OCI-LY3 (cell line): ENCODE results near the gene MED26.

Source experiments
- H2AFZ ChIP-seq: fragments of 200-600, 300-600 bp; shearing (Covaris generic); 2 replicates; pipeline ENCODE4 v1.6.0; 2014; ENCODE audit warnings: antibody characterized with exemption, low read depth, low read length
- H3K27ac ChIP-seq: fragments of 200-600, 300-600 bp; sonication (generic); 2 replicates; pipeline ENCODE4 v1.5.1; 2014; ENCODE audit warnings: mild to moderate bottlenecking, low read length, moderate library complexity, mixed read lengths
- H3K27me3 ChIP-seq: fragments of 200-600, 300-600 bp; sonication (generic); 2 replicates; pipeline ENCODE4 v1.6.1; 2014; ENCODE audit warnings: low read depth, low read length, mixed read lengths
- H3K36me3 ChIP-seq: fragments of 200-600, 300-600 bp; sonication (generic); replicated peaks from 2 replicates; pipeline ENCODE3; 2014; ENCODE audit warnings: low read depth, low read length, mixed read lengths
- H3K4me1 ChIP-seq: fragments of 300-600, 200-600 bp; sonication (generic); 2 replicates; pipeline ENCODE4 v1.6.1; 2014; ENCODE audit warnings: low read length, mixed read lengths
- H3K4me2 ChIP-seq: fragments of 200-600, 300-600 bp; sonication (generic); 2 replicates; pipeline ENCODE4 v1.6.1; 2014; ENCODE audit warnings: low read length, mixed read lengths
- H3K4me3 ChIP-seq: fragments of 300-600, 200-600 bp; sonication (generic); 2 replicates; pipeline ENCODE4 v1.5.1; 2014; ENCODE audit warnings: antibody characterized with exemption, mild to moderate bottlenecking, low read length, moderate library complexity
- H3K79me2 ChIP-seq: fragments of 300-600, 200-600 bp; shearing (Covaris generic); 2 replicates; pipeline ENCODE4 v1.6.1; 2014; ENCODE audit warnings: mild to moderate bottlenecking, low read length, mixed read lengths
- H3K9ac ChIP-seq: fragments of 300-600, 200-600 bp; shearing (Covaris generic); 2 replicates; pipeline ENCODE4 v1.6.0; 2014; ENCODE audit warnings: mild to moderate bottlenecking, low read length, moderate library complexity
- H3K9me3 ChIP-seq: fragments of 200-600, 300-600 bp; shearing (Covaris generic); 2 replicates; pipeline ENCODE4 v1.6.1; 2014; ENCODE audit warnings: low read length, mixed read lengths; ENCODE audit not compliant: insufficient read depth
- H4K20me1 ChIP-seq: fragments of 200-600, 300-600 bp; sonication (generic); 2 replicates; pipeline ENCODE4 v1.6.1; 2016; ENCODE audit warnings: low read length, mixed read lengths; ENCODE audit not compliant: insufficient read depth
- EZH2phosphoT487 ChIP-seq: fragments of 200-600 bp; shearing (Covaris generic); IDR thresholded peaks from 2 replicates; pipeline ENCODE4 v1.6.1; 2018; ENCODE audit warnings: antibody characterized with exemption, mixed run types, low read depth
- TF ChIP-seq, protein P1 (sequence below): fragments of 200-600, 300-600 bp; sonication (generic); IDR thresholded peaks from 2 replicates; pipeline ENCODE4 v1.5.1; 2014; ENCODE audit warnings: antibody characterized with exemption, low read length, low read depth

MED26 gene

DNA sequence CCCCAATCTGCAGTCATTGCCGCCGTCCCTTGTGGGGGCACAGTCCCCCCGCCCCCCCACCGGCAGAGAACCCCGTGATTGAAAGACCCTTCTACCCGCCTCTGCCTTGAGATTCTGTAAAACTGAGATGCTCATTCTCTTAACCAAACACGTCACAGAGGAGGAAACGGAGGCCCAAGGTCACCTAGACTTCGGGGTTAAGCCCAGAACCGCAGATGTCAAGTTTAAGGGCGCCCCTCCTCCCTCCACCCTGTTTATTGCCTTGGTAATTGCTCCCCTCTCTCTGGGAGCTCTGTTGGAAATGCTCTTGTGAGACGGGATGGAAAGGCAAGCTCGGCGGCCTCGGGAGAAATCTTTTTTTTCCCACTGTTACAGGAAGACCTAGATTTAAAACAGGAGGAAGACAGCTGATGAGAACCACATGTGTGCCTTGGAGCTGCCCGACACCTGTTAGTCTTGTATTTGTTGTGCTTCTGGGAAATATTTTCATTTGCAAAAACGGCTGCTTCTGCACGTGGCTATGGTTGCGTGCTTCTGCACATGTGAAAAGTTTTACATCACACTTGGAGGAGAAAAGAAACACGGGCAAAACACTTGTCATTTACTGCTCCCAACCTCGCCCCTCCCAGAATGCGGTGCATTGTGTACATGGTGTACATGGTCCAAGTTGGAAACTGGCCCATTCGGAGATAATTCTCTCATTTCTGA, 1.1 kb upstream of the MED26 start:
- Histone ChIP-seq H3K9me3 (no peaks in the 10 kb centered on the region), H2AFZ (no peak overlapping the region), H3K9ac (peak overlapping the region; percentile 92), H3K4me3 (peak overlapping the region; percentile 90), H3K27ac (peak overlapping the region; percentile 68), H3K27me3 (no peaks in the 10 kb centered on the region), H3K79me2 (peaks cover 42% of the 10 kb centered on the region), H3K4me2 (peak overlapping the region; percentile 92), H3K36me3 (peaks cover 38% of the 10 kb centered on the region), H3K4me1 (peaks cover 23% of the 10 kb centered on the region), H4K20me1 (peaks cover 35% of the 10 kb centered on the region)
- TF ChIP-seq EZH2phosphoT487: no peak
- TF ChIP-seq, protein P1, sequence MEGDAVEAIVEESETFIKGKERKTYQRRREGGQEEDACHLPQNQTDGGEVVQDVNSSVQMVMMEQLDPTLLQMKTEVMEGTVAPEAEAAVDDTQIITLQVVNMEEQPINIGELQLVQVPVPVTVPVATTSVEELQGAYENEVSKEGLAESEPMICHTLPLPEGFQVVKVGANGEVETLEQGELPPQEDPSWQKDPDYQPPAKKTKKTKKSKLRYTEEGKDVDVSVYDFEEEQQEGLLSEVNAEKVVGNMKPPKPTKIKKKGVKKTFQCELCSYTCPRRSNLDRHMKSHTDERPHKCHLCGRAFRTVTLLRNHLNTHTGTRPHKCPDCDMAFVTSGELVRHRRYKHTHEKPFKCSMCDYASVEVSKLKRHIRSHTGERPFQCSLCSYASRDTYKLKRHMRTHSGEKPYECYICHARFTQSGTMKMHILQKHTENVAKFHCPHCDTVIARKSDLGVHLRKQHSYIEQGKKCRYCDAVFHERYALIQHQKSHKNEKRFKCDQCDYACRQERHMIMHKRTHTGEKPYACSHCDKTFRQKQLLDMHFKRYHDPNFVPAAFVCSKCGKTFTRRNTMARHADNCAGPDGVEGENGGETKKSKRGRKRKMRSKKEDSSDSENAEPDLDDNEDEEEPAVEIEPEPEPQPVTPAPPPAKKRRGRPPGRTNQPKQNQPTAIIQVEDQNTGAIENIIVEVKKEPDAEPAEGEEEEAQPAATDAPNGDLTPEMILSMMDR: no peak

DNA sequence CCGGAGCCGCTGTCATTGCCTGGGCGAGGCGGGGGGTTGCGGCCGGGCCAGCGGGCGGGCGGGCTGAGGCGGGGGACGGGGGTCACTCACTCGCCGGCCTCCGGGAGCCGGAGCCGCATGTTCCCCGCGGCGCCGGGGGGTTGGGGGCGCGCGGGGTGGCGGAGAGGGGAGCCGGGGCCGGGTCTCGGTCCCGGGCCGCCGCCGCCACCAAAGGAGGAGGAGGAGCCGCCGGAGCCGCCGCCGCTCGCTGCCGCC, 149 bp downstream of the MED26 start:
- H4K20me1 ChIP-seq: peaks cover 48% of the 10 kb centered on the region
- TF ChIP-seq EZH2phosphoT487: no peak
- TF ChIP-seq, protein P1: no peak
- peak overlapping the region; percentile 99 for H3K4me3 ChIP-seq
- peaks cover 54% of the 10 kb centered on the region for H3K79me2 ChIP-seq
- no peaks in the 10 kb centered on the region for H3K27me3 ChIP-seq
- H3K4me1 ChIP-seq: peaks cover 32% of the 10 kb centered on the region
- peaks cover 42% of the 10 kb centered on the region for H3K36me3 ChIP-seq
- H3K27ac ChIP-seq: peak overlapping the region; percentile 49; the same call in 1 of the 2 replicates
- peak overlapping the region; percentile 96 for H3K9ac ChIP-seq
- no peaks in the 10 kb centered on the region for H3K9me3 ChIP-seq
- peak overlapping the region; percentile 94 for H3K4me2 ChIP-seq
- H2AFZ ChIP-seq: no peak overlapping the region

GRCh38 chr19:16627193-16627927, 644 bp downstream of the MED26 start:
- Histone ChIP-seq H3K4me3 (peak overlapping the region; percentile 99), H3K9me3 (no peaks in the 10 kb centered on the region), H2AFZ (no peak overlapping the region), H3K79me2 (peaks cover 57% of the 10 kb centered on the region), H3K27me3 (no peaks in the 10 kb centered on the region), H3K4me1 (peaks cover 32% of the 10 kb centered on the region), H4K20me1 (peaks cover 52% of the 10 kb centered on the region), H3K36me3 (peaks cover 39% of the 10 kb centered on the region), H3K4me2 (peak overlapping the region; percentile 94), H3K27ac (peak overlapping the region; percentile 49), H3K9ac (peak overlapping the region; percentile 96)
- no peak for TF ChIP-seq EZH2phosphoT487
- TF ChIP-seq, protein P1: no peak

DNA sequence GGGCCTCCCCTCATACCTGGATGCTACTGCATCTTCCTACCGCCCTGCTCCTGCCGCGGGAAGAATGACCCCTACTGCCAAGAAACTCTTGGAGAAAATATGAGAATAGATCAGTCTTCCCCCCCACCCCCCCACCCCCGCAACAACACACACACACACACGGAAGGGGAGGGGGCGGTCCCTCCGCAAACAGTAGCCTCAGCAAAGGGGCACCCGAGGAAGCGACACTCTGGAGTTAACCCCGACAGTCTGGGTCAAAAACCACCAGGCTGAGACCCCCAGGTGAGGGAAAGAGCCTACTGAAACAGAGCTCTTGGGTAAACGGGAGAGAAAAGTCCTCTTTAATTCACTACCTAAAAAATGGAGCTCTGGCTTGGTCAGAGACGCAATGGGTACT, 1.2 kb downstream of the MED26 start:
- Histone ChIP-seq H3K9ac (peak overlapping the region; percentile 96), H3K27ac (peak overlapping the region; percentile 49), H3K4me3 (peak overlapping the region; percentile 99), H3K9me3 (no peaks in the 10 kb centered on the region), H2AFZ (no peak overlapping the region), H4K20me1 (peaks cover 58% of the 10 kb centered on the region), H3K4me2 (peak overlapping the region; percentile 94), H3K79me2 (peaks cover 62% of the 10 kb centered on the region), H3K36me3 (peaks cover 36% of the 10 kb centered on the region), H3K27me3 (no peaks in the 10 kb centered on the region), H3K4me1 (peaks cover 27% of the 10 kb centered on the region)
- TF ChIP-seq, protein P1: no peak
- TF ChIP-seq EZH2phosphoT487: no peak
